Right kidney (tissue), 1 donor: ENCODE results near the gene GJA4.
"Not testable (repeated sequence)": the region's sequence is repeated elsewhere in the genome, so short reads cannot be mapped to it uniquely, and the experiment has no call there.

ENCODE experiments used
- DNase-seq: peaks from one replicate; pipeline ENCODE4 v3.0.0-alpha.2; 2016

GJA4 gene

DNA sequence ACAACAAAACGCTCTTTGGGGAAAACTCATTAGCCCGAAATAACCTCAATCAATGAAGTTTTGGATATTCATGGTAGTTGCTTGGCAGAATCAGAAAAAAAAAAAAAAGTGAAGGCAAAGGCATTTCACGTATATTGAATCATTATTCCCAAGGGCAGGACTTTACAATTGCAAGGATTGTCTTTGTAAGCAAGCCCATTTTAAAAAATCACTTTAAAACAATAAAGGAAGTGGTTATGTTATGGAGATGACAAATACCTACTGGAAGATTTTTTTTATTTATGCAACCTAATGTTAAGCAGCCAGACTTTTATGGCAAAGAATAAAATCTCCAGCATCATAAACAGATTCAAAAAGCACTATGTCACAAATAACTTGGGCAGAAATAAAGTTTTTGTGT is 23.9 kb upstream of the GJA4 start:
- DNase-seq, result no peak

- DNase-seq, result no peak
These were observed 21.8 kb upstream of the GJA4 start for GRCh38 chr1:34770891-34771504.

GRCh38 chr1:34771573-34772371 is 21.0 kb upstream of the GJA4 start:
- no peak for DNase-seq

DNA sequence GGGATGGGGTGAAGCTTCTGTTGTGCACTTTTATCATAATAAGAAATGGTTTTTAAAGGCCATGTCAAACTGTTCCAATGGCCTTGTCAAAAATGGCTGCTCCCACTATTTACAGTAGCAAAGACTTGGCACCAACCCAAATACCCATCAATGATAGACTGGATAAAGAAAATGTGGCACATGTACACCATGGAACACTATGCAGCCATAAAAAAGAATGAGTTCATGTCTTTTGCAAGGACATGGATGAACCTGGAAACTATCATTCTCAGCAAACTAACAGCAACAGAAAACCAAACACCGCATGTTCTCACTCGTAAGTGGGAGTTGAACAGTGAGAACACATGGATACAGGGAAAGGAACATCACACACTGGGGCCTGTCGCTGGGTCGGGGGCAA is 19.7 kb upstream of the GJA4 start:
- not testable (repeated sequence) for DNase-seq

GRCh38 chr1:34774957-34775356 is 17.8 kb upstream of the GJA4 start:
- no peak for DNase-seq

DNA sequence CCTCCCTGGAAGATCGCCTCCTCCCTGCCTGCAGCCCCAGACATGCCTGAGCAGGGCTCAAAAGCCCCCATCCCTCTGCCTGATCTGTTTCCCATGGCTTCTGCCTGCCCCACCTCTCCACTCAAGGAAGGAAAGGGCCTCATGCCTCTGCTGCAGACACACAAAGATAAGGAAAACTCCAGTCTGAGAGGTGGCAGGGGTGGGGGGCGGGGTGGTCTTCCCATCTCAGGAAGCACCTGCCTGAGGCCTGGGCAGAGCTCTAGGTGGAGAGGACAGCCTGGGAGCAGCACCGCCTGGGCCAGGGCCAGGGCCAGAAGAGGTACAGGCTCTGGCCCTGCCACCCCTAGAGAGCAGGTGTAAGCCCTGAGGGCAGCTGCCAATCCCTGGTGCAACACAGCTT is 15.9 kb upstream of the GJA4 start:
- DNase-seq, result no peak

DNA sequence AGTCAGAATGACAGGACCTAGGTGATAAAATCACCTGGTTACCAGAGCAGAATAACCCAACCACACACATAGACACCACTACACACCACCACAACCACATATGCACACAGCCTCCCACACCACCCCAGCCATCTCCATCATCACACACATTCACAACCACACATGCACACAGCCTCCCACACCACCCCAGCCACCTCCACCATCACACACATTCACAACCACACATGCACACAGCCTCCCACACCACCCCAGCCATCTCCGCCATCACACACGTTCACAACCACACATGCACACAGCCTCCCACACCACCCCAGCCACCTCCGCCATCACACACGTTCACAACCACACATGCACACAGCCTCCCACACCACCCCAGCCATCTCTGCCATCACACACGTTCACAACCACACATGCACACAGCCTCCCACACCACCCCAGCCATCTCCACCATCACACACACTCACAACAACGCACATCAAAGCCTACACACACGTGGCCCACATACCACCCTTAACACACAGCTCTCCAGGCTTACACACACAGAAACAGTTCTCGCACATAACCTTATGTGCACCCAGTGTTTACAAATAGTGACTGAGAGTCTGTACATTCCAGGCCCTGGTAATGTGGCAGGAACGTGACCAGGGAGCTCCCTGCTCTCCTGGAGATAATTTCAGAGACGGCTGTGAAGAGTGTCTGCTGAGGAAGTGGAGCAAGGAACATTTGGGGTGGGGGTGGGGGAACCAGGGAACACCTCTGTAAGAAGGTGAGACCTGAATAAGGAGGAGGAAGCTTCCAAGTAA is 15.1 kb upstream of the GJA4 start:
- DNase-seq, result no peak

GRCh38 chr1:34778381-34778780 is 14.4 kb upstream of the GJA4 start:
- DNase-seq, result no peak

DNA sequence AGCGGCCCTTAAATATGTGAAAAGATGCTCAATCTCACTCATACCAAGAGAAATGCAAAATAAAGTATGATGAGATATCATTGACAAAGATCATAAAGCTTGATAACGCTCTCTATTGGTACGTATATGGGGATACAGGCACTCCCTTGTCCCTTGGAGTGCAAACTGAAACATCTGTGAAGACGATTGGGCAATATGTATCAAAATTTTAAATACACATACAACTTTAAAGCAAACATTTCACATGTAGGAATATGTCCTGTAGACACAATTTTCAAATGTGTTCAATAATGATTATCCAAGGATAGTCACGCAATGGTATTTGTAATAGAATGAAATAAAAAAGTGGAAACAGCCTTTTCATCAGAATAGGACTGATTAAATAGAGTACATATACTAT is 13.8 kb upstream of the GJA4 start:
- no peak for DNase-seq

GRCh38 chr1:34779526-34779925 is 13.3 kb upstream of the GJA4 start:
- DNase-seq, result no peak

GRCh38 chr1:34779962-34780361 is 12.8 kb upstream of the GJA4 start:
- DNase-seq, result no peak

- DNase-seq, result no peak
These were observed 12.3 kb upstream of the GJA4 start for GRCh38 chr1:34780528-34780927.

- DNase-seq, result peak; percentile 41
These were observed 11.5 kb upstream of the GJA4 start, which contains the start of gene GJB3 for GRCh38 chr1:34781071-34781843. Gene GJB3 (plus strand): TSS chr1:34781214. CDS start chr1:34784763, 3,549 bp downstream.

DNA sequence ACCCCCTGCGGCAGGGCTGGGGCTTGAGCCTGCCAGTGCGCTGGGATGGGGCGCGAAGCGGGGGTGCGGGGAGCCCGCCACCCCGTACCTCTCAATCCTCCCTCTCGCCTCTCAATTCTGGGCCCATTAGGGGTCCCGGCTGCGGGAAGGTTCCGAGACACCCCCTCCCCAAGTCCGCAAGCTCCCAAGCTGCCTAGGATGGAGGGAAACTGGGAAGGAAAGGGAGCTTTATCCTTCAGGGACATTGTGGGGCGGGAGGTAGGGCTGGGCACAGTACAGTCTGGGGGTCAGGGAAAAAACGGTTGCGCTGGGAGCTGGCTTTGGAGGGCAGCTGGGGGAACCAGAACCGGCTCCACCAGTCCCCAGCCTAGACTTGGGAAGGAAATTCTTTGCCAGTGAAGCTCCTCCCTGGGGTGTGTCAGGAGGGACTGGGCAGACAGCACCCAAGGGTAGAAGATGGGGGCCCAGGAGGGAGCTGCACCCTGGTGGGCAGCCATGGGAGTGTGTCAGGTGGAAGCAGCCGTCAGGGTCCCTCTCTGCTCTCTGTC is 10.9 kb upstream of the GJA4 start:
- DNase-seq, result no peak

DNA sequence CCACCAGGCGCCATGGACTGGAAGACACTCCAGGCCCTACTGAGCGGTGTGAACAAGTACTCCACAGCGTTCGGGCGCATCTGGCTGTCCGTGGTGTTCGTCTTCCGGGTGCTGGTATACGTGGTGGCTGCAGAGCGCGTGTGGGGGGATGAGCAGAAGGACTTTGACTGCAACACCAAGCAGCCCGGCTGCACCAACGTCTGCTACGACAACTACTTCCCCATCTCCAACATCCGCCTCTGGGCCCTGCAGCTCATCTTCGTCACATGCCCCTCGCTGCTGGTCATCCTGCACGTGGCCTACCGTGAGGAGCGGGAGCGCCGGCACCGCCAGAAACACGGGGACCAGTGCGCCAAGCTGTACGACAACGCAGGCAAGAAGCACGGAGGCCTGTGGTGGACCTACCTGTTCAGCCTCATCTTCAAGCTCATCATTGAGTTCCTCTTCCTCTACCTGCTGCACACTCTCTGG is 8.0 kb upstream of the GJA4 start:
- DNase-seq, result no peak

DNA sequence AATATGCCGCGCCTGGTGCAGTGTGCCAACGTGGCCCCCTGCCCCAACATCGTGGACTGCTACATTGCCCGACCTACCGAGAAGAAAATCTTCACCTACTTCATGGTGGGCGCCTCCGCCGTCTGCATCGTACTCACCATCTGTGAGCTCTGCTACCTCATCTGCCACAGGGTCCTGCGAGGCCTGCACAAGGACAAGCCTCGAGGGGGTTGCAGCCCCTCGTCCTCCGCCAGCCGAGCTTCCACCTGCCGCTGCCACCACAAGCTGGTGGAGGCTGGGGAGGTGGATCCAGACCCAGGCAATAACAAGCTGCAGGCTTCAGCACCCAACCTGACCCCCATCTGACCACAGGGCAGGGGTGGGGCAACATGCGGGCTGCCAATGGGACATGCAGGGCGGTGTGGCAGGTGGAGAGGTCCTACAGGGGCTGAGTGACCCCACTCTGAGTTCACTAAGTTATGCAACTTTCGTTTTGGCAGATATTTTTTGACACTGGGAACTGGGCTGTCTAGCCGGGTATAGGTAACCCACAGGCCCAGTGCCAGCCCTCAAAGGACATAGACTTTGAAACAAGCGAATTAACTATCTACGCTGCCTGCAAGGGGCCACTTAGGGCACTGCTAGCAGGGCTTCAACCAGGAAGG is 7.4 kb upstream of the GJA4 start:
- no peak for DNase-seq

GRCh38 chr1:34785875-34786470 is 6.8 kb upstream of the GJA4 start:
- DNase-seq, result no peak

- peak; percentile 44 for DNase-seq
These were observed 6.1 kb upstream of the GJA4 start for GRCh38 chr1:34786521-34787325.

DNA sequence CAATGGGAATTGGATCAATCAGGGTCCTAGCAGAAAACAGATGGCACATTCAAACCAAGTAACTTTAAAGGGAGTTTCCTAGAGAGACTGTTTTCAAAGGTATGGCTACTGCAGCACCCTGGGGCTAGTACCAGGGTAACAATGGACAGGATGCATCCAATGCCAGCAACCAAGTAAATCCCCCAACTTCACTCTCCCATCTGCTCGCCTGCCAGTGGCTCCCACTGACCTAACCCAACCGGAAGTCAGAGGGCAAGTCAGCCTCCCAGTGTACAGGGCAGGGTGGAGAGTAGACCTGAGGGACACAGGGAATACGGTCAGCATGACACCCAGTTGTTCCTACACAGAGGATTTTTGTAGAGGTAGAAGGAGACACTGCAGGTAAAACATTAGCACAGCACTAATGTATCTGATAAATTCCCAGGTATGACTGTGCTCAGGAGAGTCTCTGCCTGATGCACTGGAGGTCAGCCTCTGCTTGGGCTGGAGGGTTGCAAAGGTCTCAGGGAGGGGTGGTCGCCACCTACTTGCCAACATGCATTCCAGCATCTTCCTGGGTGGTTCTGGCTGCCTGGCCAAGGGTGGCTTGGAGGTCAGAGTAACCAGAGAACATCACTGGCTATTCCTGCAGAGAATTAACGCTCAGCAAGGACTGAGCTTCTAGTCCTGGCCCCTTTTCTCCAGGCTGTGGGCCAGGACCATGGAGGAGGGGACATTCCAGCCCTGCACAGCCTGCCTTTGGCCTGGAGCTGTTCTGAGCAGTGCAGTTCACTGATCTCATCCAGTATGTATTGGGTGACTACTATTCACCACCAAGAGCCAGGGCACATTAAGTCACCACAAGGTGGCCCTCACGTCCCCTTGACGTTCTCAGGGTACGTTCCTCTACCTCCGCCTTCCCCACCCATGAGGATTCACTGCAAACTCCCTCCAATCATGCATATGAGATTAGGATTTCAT is 5.1 kb upstream of the GJA4 start:
- DNase-seq, result no peak
